ENCODE data around the gene POLRMT. TPM values are rescaled to one million over a fixed set of nuclear protein-coding genes. Genes with fewer than 3 reads are reported as not detected.

POLRMT gene
- total RNA-seq, 6 experiments from 2014 or later: 25.9 to 42.9 (median 33.3) TPM

GRCh38 chr19:647566-648284 is 14.4 kb upstream of the POLRMT start:
- 80% methylated on average over 9 of the region's 52 CpGs for WGBS (ENCODE audit: insufficient coverage, low coverage, low lambda C conversion rate, missing lambda C conversion rate)
- TF ChIP-seq POLR2A (IDR thresholded peaks at IDR 0.05) (no peak), CTCF (IDR thresholded peaks at IDR 0.05) (no peak)
- H3K4me3 ChIP-seq: no peak overlapping the region
- intact Hi-C loops (cut with DNase I): no loop called here
- H3K27me3 ChIP-seq: no peaks in the 10 kb centered on the region
- no peaks in the 10 kb centered on the region for H3K4me1 ChIP-seq
- peaks cover 0 to 58% (median 22%) of the 10 kb centered on the region in 4 donors for H3K36me3 ChIP-seq
- no peak for ATAC-seq
- no peak overlapping the region for H3K27ac ChIP-seq
- no peak for DNase-seq
- no peaks in the 10 kb centered on the region for H3K9me3 ChIP-seq

GRCh38 chr19:646779-647565 is 13.6 kb upstream of the POLRMT start:
- no peak for DNase-seq

GRCh38 chr19:645912-646778 is 12.8 kb upstream of the POLRMT start:
- Histone ChIP-seq H3K27ac (no peak overlapping the region), H3K9me3 (no peaks in the 10 kb centered on the region), H3K4me3 (no peak overlapping the region), H3K36me3 (peaks cover 0 to 44% (median 16%) of the 10 kb centered on the region in 4 donors), H3K4me1 (no peaks in the 10 kb centered on the region), H3K27me3 (no peaks in the 10 kb centered on the region)
- TF ChIP-seq POLR2A (IDR thresholded peaks at IDR 0.05): no peak
- no peak for ATAC-seq
- no peak for DNase-seq
- 88% methylated on average over 9 of the region's 62 CpGs for WGBS (ENCODE audit: insufficient coverage, low coverage, low lambda C conversion rate, missing lambda C conversion rate)
- intact Hi-C loops (cut with DNase I): no loop called here

More at GRCh38 chr19:646779-647565, 13.6 kb upstream of the POLRMT start:
- ATAC-seq: no peak
- Histone ChIP-seq H3K4me1 (no peaks in the 10 kb centered on the region), H3K36me3 (peaks cover 0 to 51% (median 21%) of the 10 kb centered on the region in 4 donors), H3K27me3 (no peaks in the 10 kb centered on the region), H3K4me3 (no peak overlapping the region), H3K27ac (no peak overlapping the region), H3K9me3 (no peaks in the 10 kb centered on the region)
- no peak for TF ChIP-seq CTCF (IDR thresholded peaks at IDR 0.05)
- no peak for TF ChIP-seq POLR2A (IDR thresholded peaks at IDR 0.05)
- 95% methylated on average over 3 of the region's 48 CpGs for WGBS (ENCODE audit: insufficient coverage, low coverage, low lambda C conversion rate, missing lambda C conversion rate)
- intact Hi-C loops (cut with DNase I): no loop called here

- Histone ChIP-seq H3K4me1 (no peaks in the 10 kb centered on the region), H3K4me3 (no peak overlapping the region), H3K36me3 (peaks cover 0 to 34% (median 15%) of the 10 kb centered on the region in 4 donors), H3K9me3 (no peaks in the 10 kb centered on the region), H3K27ac (no peak overlapping the region), H3K27me3 (no peaks in the 10 kb centered on the region)
- ATAC-seq (no peak), DNase-seq (no peak)
- no CpG with 5 or more reads among the region's 14 CpGs for WGBS (ENCODE audit: insufficient coverage, low coverage, low lambda C conversion rate, missing lambda C conversion rate)
- TF ChIP-seq POLR2A (IDR thresholded peaks at IDR 0.05) (no peak), CTCF (IDR thresholded peaks at IDR 0.05) (no peak)
- intact Hi-C loops (cut with DNase I): no loop called here
These were observed 11.5 kb upstream of the POLRMT start for GRCh38 chr19:644789-645188.

All from right lobe of liver (tissue), 6 donors.